Stimulated activated naive CD8-positive, alpha-beta T cell treated with anti-CD3 and anti-CD28 coated beads, Interleukin-15, Interleukin-2, amounts not matched to agents 100 U/mL and 50 U/mL, for 24 hours (primary cell): Measurements from ENCODE around the gene PARS2.
"Not testable (repeated sequence)": the region's sequence is repeated elsewhere in the genome, so short reads cannot be mapped to it uniquely, and the experiment has no call there.

Source experiments
- ATAC-seq: fragments of 150-1000 bp; cut with Tn5 transposase; one replicate; pipeline ENCODE4 v1.10.0; 2021
- DNase-seq: peaks from one replicate; pipeline ENCODE4 v3.0.0; 2021

PARS2 gene

GRCh38 chr1:54800041-54800898, 35.9 kb upstream of the PARS2 start:
- DNase-seq (no peak), ATAC-seq (no peak)

DNA sequence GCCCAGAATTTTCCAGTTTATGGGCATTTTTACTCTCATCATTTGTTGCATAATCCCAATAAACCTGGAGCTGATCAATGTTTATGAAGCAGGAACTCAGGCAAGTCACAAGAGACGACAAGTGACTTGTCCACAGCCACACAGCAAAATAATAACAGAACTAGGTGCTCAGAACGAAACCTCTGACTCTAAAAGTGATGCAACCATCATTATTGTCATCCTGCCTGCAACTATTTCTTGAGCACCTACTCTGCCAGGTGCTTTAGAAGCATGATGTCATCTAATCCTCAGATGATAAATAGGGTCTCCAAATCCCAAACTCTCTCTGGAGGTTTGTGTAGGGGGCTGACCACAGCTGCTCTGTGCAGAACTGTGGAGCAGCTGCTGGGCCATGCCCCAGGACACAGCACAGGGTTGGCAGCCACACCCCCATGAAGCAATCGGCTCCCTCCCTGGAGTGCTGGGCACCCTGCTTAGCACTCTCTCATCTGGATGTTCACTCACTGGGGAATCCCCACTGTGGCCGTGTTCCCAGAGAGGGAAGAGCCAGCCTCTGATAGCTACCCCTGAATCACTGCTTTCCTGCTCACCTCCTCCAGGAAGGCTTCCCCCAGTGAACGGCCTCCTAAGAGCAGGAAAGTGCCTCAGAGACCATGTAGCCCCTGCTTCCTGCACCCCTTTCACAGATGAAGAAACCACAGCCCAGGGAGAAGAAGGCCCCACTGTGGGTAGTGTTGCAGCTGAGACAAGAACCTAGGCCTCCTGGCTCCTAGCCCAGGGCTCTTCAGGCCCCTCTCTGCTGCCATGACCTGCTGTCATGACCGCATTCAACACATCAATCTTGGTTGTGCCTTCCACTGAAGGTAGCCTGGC, 34.7 kb upstream of the PARS2 start:
- DNase-seq: peak; percentile 50
- peak; percentile 58 for ATAC-seq

GRCh38 chr1:54798206-54798605, 33.9 kb upstream of the PARS2 start:
- DNase-seq (no peak), ATAC-seq (no peak)

DNA sequence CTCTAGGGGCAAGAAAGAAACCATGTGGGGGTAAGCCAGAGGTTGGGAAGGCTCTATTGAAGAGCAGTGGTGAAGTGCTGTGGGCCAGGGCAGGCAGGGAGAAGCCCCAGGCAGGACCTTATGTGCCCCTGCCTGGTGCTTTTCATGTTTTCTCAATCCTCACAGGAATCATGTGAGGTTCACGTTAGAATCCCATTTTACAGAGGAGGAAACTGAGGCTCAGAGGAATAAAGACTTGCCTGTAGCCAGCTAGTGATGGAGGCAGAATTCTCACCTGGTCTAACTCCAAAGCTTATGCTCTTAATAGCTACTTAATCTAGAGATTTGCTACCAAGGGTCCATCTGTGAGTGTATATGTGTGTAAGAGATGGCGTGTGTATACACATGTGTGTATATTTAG, 32.6 kb upstream of the PARS2 start:
- DNase-seq (no peak), ATAC-seq (no peak)

GRCh38 chr1:54795841-54796468, 31.6 kb upstream of the PARS2 start:
- no peak for DNase-seq
- no peak for ATAC-seq

- ATAC-seq: no peak
- no peak for DNase-seq
Observed at GRCh38 chr1:54795356-54795665, 31.0 kb upstream of the PARS2 start.

DNA sequence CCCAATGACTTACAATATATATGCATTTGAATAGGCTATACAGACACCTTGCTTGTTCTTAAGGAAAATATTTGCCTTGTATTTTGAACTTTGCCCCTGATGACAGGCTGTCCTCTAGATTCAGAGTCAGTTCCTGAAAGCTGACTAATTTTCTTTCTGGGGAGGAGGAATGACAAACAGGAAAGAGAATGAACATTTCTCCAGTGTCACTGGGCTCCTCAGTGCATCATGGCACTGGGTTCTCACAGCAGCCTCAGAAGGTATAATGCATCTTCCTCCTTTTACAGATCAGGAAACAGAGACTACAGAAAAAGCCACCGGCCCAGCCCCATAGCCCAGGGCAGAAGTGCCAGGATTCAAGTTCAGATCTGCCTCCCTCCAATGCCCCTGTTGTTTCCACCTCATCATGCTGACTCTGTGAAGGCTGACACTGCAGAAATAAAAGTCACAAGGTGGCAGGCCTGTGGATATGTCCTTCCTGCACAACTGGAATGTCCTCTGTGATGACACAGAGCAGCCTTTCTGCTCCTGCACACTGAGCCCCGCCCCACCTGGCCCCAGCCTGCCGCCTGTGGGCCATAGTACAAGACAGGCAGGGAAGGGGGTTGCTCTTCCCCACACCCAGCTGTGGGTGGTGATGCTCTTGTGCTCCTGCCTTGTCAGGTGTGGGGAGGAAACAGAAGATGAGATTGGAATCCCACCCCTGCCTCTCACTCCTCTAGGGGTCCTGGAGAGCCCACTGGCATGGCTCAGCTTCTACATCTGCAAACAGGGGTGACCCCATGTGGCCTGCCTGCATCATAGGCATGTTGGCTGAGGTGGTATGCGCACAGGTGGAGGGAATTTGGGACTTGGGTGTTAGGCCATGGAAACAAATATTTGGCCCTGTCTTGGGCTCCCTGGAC, 30.4 kb upstream of the PARS2 start:
- ATAC-seq: no peak
- DNase-seq: no peak

DNA sequence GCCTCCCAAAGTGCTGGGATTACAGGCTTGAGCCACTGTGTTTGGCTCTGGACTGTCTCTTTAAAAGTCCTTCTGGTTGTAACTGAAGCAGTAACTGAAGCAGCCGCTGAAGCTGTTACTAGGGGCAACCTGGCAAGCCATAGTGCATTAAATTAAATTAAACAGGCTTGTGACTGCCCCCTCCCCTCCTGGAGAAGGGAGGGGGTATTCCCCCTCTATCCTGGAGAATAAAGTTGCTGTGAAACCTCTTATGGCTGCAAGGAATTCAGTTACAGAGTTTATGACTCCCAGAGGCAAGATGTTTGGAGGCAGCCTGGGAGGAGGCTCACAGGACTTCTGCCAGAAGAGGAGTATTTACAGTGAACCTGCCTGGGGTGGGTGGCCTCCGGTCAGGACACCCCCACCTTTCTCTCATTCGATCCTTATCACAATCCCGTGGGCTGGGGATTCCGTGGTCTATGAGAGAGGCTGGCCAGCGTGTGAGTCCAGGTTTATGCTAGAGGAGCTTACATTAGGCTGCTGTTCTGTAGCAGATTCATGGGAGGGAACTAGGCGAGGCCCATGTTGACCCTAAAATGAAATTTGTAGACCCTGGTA, 28.5 kb upstream of the PARS2 start:
- DNase-seq (no peak), ATAC-seq (no peak)

DNA sequence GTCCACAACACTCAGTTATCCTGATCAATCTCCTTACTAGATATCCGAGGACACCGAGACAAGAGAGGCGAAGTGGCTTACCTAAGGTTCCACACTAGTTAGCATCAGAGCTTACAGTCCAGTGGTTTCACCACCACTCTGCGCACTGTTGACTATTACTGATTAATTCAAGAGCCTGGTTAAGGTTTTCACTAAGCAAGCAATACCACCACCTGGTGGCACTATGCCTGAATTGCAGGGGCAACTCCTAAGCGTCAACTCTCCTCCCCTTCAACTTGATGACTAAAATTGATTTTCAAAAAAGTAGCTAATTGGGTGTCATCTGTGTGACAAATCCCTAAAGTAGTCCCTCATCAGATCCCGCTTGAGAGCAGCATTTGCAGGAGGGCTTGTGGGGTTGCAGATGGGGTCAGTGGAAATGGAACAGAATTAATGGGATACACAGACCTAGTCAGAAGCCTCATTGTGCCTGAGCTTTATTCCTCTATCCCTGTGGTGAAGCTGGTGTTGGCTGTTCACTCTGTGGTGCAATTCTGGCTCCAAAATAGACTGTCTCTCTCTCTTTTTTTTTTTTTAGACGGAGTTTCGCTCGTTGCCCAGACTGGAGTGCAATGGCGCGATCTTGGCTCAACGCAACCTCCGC, 27.7 kb upstream of the PARS2 start:
- peak; percentile 71 for DNase-seq
- peak; percentile 38 for ATAC-seq

- DNase-seq: no peak
- ATAC-seq: no peak
Observed at GRCh38 chr1:54788459-54788858, 24.1 kb upstream of the PARS2 start.

DNA sequence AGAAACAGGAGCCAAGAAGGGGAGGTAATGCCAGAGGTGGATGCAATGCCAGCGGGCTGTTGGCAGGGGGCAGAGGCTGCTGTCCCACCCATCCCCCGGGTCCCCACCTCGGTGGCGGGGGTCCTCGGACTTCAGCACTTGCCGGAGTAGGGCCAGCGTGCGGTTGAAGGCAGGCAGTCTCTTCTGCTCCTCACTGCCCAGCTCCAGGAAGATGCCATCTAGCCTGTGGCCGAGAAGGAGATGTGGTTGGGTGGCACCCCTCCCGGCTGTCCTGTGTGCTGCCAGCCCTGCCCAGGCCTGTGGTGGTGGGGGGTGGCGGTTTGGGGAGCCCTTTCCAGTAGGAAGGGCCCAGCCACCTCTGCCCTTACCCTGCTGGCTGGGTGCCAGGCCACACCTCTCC, 23.3 kb upstream of the PARS2 start:
- no peak for ATAC-seq
- DNase-seq: no peak

DNA sequence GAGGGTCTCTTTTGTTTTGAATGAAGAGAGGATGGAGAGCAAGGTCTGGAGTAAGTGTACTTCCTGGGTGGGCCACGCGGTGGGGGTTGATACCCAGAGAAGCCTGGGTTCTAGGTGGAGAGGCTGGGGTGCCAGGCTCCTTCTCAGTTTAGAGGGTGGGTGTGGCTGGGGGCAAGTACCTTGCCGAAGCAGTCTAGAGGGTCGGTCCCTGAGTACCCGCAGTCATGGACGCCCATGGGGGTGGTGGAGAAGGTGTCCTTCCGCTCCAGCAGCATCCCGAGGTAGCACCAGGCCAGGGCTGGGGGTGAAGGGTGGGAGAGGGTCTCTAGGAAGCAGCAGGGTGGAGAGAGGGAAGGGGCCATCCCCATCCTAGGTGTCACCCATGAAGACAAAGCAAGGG, 22.5 kb upstream of the PARS2 start:
- ATAC-seq: no peak
- DNase-seq: no peak

DNA sequence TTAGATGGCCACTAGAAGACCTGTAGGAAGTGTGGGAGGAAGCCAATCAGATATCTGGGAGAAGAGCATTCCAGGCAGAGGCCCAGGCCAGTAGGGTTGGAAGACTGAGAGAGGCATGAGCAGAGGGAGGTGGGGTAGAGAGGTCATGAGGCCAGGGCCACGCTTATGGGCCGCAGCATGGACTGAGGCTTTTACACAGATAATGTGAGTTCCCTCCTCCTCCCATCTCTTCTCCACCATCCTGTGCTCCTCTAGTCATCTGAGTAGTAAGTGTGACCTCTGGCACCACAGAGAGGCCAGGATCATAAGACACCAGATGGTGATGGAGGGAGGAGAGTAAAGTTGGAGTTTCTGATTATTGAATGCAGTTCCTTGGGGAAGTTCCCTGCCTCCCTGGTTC, 19.7 kb upstream of the PARS2 start:
- ATAC-seq (no peak), DNase-seq (no peak)

DNA sequence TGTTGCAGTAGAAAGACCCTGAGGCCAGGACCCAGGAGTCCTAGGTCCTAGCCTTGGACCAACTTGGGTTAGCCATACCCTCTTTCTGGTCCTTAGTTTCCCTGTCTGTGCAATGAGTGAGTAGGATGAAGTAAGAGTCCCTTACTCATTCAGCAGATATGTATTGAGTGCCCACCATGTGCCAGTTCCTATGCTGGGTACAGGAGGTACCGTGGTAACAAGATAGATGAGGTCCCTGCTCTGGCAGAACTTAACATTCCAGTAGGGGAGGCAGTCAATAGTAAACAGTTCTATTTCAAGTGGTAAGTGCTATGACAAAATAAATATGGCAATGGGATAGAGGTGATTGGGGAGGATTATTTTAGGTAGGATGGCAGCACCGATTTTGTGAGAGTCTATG, 18.3 kb upstream of the PARS2 start:
- ATAC-seq: no peak
- no peak for DNase-seq

GRCh38 chr1:54782156-54782555, 17.8 kb upstream of the PARS2 start:
- ATAC-seq (no peak), DNase-seq (no peak)

GRCh38 chr1:54781023-54781723, 16.9 kb upstream of the PARS2 start:
- no peak for DNase-seq
- no peak for ATAC-seq

DNA sequence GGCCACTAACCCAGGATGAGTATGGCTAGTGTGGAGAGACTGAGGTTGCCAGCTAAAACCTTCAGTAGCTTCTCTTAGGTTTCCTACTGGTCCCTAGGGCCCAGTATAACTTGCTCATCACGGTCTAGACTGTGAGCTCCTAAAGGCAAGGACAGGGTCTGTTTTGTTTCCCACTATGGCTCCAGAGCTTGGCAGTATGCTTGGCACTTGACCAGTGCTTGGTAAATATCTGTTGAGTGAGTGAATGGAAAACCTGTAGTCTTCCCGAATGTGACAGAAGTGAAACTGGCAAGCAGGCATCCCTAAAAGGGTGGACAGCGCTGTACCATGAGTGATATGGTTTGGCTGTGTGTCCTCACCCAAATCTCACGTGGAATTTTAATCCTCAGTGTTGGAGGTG, 13.1 kb upstream of the PARS2 start:
- DNase-seq (no peak), ATAC-seq (no peak)

GRCh38 chr1:54777011-54777410, 12.7 kb upstream of the PARS2 start:
- DNase-seq: no peak
- ATAC-seq: no peak

- not testable (repeated sequence) for DNase-seq, ATAC-seq
Observed at GRCh38 chr1:54775828-54776721, 11.8 kb upstream of the PARS2 start.
